T-helper 17 cell (primary cell): ENCODE measurements around the gene EPHA6. TPM values are rescaled to one million over a fixed set of nuclear protein-coding genes. Genes with fewer than 3 reads are reported as not detected.

Source experiments
- ATAC-seq: fragments of 150-1000 bp; cut with Tn5 transposase; 2 replicates; pipeline ENCODE4 v1.10.0; 2021; ENCODE audit warnings: mild to moderate bottlenecking, moderate library complexity
- DNase-seq, 3 donors: peaks; one replicate each; pipeline versions ENCODE4 v3.0.0 to v3.0.0-alpha.2; 2020 to 2021
- H3K9me3 ChIP-seq: one replicate; pipeline ENCODE4 v1.7.0; 2013; ENCODE audit warnings: low read length, mild to moderate bottlenecking; ENCODE audit not compliant: control insufficient read depth, poor library complexity, severe bottlenecking
- H3K27ac Mint-ChIP-seq: one replicate; pipeline ENCODE4 v1.8.0; 2022; ENCODE audit warnings: mild to moderate bottlenecking, moderate library complexity, mixed read lengths
- H3K27me3 Mint-ChIP-seq: one replicate; pipeline ENCODE4 v1.8.0; 2022; ENCODE audit warnings: mixed read lengths
- H3K36me3 Mint-ChIP-seq: one replicate; pipeline ENCODE4 v1.8.0; 2022; ENCODE audit warnings: low read depth, mixed read lengths
- H3K4me1 Mint-ChIP-seq: one replicate; pipeline ENCODE4 v1.8.0; 2022; ENCODE audit warnings: mild to moderate bottlenecking, mixed read lengths
- H3K4me3 Mint-ChIP-seq: one replicate; pipeline ENCODE4 v1.8.0; 2022; ENCODE audit warnings: mild to moderate bottlenecking, moderate library complexity, mixed read lengths
- total RNA-seq, 4 donors: library from RNA in 2 of 4; stranded (reverse) in 2 of 4; gene quantifications; one replicate each; pipeline ENCODE4 v1.2.3 and lab custom pipeline; 2022 to 2026

Gene EPHA6
- total RNA-seq, 2 donors from 2014 or later: not detected

DNA sequence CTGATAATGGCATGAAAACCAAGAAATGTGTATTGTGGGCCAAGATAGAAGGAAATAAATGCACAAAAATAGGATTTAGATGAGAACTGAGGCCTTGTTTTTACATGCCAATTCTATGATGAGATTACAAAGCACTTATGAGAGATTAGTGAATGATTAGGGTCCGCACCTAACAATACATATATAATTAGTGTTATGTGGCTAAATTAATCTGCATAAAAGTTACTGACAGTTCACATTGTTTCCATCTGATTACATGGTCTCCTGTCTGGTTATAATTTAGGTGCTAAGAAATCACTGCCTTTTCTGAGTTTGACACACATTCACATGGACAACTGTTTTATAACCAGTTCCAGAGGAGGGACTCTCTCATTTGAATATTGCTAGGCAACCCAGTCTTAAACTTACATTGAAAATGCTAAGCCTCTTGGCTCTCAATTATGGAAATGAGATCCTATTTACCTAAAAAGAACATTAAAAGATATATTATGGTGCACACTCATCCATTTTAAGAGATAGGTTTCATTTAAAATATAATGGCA lies 833.1 kb downstream of the EPHA6 start:
- H3K4me1 Mint-ChIP-seq: no peaks in the 10 kb centered on the region
- peaks cover 5% of the 10 kb centered on the region for H3K27me3 Mint-ChIP-seq
- H3K9me3 ChIP-seq: no peaks in the 10 kb centered on the region
- H3K4me3 Mint-ChIP-seq: no peak overlapping the region
- no peaks in the 10 kb centered on the region for H3K36me3 Mint-ChIP-seq
- DNase-seq (no peak), ATAC-seq (no peak)
- no peak overlapping the region for H3K27ac Mint-ChIP-seq

DNA sequence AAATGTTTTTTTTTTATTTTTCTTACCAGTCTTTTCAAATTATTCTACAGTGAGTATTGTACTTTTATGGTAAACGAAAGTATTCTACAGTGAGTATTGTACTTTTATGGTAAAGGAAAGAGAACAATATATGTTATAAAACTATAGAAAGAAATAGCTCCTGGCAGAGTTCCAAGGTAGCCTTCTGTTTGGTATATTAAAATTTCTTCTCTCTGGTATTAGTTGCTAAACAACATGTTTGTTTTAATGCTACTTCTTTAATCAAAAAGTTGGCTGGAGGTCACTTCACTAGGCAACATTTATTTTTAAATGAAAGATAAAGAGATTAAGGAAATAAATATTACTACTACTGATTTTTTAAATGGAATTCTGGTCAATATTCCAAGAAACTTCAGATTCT lies 841.6 kb downstream of the EPHA6 start:
- Mint-ChIP-seq H3K27me3 (peaks cover 5% of the 10 kb centered on the region), H3K27ac (no peak overlapping the region), H3K36me3 (no peaks in the 10 kb centered on the region), H3K4me1 (no peaks in the 10 kb centered on the region), H3K4me3 (no peak overlapping the region)
- H3K9me3 ChIP-seq: no peaks in the 10 kb centered on the region
- DNase-seq (no peak), ATAC-seq (no peak)

DNA sequence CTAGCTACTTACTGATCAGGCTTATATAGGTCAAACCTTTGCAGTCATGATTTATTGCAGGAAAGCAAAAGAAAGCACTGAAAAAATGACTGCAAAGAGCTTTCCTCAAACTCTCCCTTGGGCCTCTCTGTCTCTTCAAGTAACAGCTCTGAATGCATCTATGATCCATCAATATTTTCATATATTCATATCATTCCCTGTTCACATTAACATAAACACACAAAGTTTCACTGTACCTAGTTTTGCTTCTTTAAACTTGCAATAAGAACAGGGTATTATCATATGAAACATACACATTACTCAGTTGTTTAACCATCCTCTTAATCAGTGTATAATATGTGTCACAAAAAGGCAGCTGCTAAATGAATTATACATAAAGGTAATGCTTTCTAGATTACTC lies 842.2 kb downstream of the EPHA6 start:
- Mint-ChIP-seq H3K27ac (no peak overlapping the region), H3K36me3 (no peaks in the 10 kb centered on the region), H3K4me1 (no peaks in the 10 kb centered on the region), H3K27me3 (peaks cover 5% of the 10 kb centered on the region), H3K4me3 (no peak overlapping the region)
- no peak for ATAC-seq
- DNase-seq: no peak
- H3K9me3 ChIP-seq: no peaks in the 10 kb centered on the region

DNA sequence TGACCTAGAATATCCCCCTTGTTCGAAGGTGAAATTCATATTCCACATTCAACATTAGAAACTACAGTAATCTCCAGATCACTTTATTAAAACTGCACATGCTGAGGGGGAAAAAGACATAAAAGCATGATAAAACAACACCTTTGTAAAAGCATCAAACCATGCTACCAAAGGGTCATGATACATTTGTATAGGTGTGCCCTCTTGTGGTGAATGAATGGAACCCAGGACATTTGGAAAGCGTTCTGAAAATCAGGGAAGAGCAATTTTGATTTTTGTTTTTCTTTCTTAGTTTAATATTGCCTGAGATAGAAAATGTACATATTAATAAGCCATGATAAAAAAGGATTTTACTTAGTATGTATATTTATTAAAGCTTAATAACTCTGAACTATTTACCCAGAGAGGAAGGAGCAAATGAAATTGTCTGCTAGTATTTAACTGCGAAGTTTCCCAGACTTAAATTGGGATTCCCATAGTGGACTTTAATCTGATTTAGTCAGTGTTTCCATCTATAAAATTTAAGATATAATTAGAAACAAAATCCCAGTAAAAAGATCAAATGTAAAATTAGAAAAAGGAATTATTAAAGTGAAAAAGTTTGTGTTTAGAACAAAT lies 844.4 kb downstream of the EPHA6 start:
- Mint-ChIP-seq H3K4me3 (no peak overlapping the region), H3K36me3 (no peaks in the 10 kb centered on the region), H3K27me3 (peaks cover 5% of the 10 kb centered on the region), H3K27ac (no peak overlapping the region), H3K4me1 (no peaks in the 10 kb centered on the region)
- ATAC-seq (no peak), DNase-seq (no peak)
- H3K9me3 ChIP-seq: no peaks in the 10 kb centered on the region

DNA sequence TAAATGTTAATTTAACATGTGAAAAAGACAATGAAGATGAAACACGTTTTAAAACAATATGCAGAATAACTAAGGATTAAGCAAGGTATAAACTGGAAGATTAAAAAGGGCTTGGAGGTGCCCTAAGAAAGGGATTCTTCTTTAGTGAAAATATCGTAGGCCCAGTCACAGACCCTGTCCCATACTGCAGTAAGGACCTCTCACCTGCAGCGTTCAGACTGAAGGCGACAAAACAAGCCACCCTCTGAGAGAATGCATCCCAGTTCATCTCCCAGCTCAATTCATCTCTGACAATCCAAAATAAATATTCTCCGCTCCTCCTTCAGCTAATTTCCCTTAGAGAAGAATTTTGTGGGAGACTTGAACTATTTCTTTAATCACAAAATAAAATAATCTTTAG lies 847.9 kb downstream of the EPHA6 start:
- no peak overlapping the region for H3K27ac Mint-ChIP-seq
- H3K9me3 ChIP-seq: peaks cover 2% of the 10 kb centered on the region
- H3K36me3 Mint-ChIP-seq: no peaks in the 10 kb centered on the region
- peaks cover 15% of the 10 kb centered on the region for H3K27me3 Mint-ChIP-seq
- ATAC-seq: no peak
- H3K4me1 Mint-ChIP-seq: no peaks in the 10 kb centered on the region
- no peak for DNase-seq
- no peak overlapping the region for H3K4me3 Mint-ChIP-seq

DNA sequence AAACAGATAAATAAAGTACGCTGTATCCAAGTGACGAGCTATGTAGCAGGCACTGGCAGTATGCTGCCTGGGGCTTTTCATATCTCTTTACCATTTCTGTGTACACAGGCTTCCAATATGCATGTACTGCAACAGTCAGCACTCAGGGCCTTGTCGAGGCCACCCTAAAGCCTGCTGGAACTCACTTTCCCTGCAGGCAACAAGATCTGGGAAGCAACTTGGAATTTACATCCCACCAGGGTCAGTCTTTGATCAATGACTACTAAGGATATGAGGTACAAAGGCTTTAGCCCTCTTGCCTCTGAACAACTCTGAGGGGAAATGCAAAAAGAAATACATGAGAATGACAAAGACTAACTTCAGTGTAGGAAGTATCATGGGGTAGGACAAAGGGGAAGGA lies 848.4 kb downstream of the EPHA6 start:
- ATAC-seq: no peak
- no peaks in the 10 kb centered on the region for H3K4me1 Mint-ChIP-seq
- H3K4me3 Mint-ChIP-seq: no peak overlapping the region

DNA sequence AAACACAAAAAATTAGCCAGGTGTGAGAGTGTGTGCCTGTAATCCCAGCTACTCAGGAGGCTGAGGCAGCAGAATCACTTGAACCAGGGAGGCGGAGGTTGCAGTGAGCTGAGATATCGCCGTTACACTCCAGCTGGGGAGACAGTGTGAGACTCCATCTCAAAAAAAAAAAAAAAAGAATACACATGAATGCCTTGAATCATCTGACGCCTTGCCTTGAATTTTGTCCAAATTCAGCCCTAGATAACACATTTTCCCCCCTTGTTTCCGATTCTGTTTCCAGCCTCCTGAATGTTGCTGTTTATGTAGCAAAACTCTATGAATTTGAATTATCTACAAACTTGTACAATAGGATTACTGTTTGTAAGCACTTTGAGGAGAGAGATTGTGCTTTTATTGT lies 851.5 kb downstream of the EPHA6 start:
- H3K4me1 Mint-ChIP-seq: no peaks in the 10 kb centered on the region
- H3K9me3 ChIP-seq: peaks cover 2% of the 10 kb centered on the region
- no peak overlapping the region for H3K4me3 Mint-ChIP-seq
- ATAC-seq (no peak), DNase-seq (no peak)
- peaks cover 10% of the 10 kb centered on the region for H3K27me3 Mint-ChIP-seq
- no peak overlapping the region for H3K27ac Mint-ChIP-seq
- no peaks in the 10 kb centered on the region for H3K36me3 Mint-ChIP-seq

More for the DNA sequence above, 848.4 kb downstream of the EPHA6 start:
- Mint-ChIP-seq H3K36me3 (no peaks in the 10 kb centered on the region), H3K27ac (no peak overlapping the region), H3K27me3 (peaks cover 12% of the 10 kb centered on the region)
- peaks cover 2% of the 10 kb centered on the region for H3K9me3 ChIP-seq
- DNase-seq: no peak

DNA sequence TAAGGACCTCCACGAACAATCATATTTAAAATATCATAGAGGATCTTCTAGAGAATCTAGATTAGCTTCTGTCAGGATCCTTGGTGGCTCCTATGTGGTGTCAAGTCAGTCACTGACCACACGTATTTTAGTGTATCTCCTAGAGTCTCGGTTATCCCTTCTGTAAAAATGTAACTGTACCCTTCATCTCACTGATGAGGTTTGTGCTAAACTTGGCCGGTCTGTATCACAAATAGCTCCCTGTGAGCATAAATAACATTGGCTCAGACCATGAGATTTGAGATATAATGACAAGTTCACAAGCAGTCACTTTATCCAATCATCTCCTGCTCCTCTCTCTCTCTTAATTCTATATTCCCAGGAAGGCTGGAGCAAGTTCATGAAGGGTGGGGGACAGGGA lies 856.6 kb downstream of the EPHA6 start:
- no peak overlapping the region for H3K4me3 Mint-ChIP-seq
- H3K27ac Mint-ChIP-seq: no peak overlapping the region
- H3K27me3 Mint-ChIP-seq: peaks cover 14% of the 10 kb centered on the region
- DNase-seq (no peak), ATAC-seq (no peak)
- no peaks in the 10 kb centered on the region for H3K36me3 Mint-ChIP-seq
- H3K9me3 ChIP-seq: peaks cover 2% of the 10 kb centered on the region
- no peaks in the 10 kb centered on the region for H3K4me1 Mint-ChIP-seq

DNA sequence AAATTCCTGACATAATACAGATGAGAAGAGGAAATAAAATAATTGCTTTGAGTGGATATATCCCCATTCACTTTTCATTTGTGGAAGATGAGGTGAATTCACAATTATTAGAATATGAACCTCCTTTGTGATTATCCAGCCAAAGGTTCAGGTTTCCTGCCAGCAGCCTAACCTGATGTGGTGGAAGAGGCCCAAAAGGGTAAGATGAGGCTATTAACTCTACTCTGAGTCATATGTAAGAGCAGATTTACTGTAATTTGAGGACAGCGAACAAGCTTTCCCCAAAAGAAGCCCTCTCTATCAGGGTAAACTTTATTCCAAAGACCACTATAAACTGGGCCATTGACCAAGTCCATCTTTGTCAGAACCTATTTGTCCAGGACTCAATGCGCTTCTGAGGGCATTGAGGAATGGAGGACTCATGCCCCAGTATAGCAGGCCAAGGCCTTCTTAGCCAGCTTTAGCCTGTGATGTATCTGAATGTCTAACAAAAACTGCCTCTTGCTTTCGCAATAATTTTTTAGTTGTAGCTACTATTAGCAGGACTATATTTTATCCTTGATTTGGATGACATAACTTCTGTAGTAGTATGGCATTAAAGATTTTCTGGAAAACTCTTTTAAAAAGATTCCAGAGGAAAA lies 859.1 kb downstream of the EPHA6 start:
- ATAC-seq (no peak), DNase-seq (no peak)
- peaks cover 2% of the 10 kb centered on the region for H3K4me1 Mint-ChIP-seq
- no peaks in the 10 kb centered on the region for H3K9me3 ChIP-seq
- no peak overlapping the region for H3K4me3 Mint-ChIP-seq
- peaks cover 10% of the 10 kb centered on the region for H3K27me3 Mint-ChIP-seq
- H3K36me3 Mint-ChIP-seq: no peaks in the 10 kb centered on the region
- no peak overlapping the region for H3K27ac Mint-ChIP-seq

DNA sequence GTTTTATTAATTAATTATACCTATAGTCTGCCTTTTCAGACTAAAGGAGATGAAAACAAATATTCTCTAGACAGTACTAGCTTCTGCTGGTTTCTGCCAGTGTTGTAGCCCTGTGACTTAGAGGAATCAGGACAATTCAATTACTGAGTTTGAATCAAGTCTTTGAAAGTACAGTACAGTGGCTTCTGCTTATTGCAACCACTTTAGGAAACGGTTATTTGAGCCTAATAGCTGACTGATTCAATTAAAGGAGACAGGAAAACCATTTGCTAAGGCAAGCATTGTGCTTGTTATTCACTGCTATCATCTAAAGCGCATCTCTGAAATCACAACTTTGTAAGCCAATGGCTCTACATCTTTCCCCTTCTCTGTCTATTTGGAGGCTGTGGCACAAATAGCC lies 860.1 kb downstream of the EPHA6 start:
- H3K27ac Mint-ChIP-seq: no peak overlapping the region
- no peaks in the 10 kb centered on the region for H3K36me3 Mint-ChIP-seq
- DNase-seq (no peak), ATAC-seq (no peak)
- peaks cover 10% of the 10 kb centered on the region for H3K27me3 Mint-ChIP-seq
- peaks cover 2% of the 10 kb centered on the region for H3K4me1 Mint-ChIP-seq
- no peaks in the 10 kb centered on the region for H3K9me3 ChIP-seq
- no peak overlapping the region for H3K4me3 Mint-ChIP-seq

DNA sequence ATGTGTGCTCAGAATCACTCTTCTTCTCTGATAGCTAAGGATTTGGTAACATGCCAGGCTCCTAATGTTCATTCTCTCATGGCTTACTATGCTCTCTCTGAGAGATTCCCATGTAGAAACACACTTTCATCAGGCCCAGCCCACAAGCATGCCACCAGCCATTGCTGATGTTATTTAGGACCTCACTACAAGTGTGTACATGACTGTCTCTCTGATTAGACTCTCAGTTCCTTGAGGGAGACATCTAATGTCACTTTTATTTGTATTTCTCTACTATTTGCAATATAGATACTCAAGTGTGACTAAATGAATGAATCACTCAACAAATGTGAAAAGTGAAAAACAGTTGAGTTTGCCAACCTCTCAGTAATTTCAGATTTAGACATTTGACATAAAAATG lies 865.8 kb downstream of the EPHA6 start:
- Mint-ChIP-seq H3K27me3 (peaks cover 20% of the 10 kb centered on the region), H3K27ac (no peak overlapping the region), H3K36me3 (no peaks in the 10 kb centered on the region), H3K4me3 (no peak overlapping the region), H3K4me1 (peaks cover 2% of the 10 kb centered on the region)
- no peak for ATAC-seq
- no peaks in the 10 kb centered on the region for H3K9me3 ChIP-seq
- DNase-seq: no peak

DNA sequence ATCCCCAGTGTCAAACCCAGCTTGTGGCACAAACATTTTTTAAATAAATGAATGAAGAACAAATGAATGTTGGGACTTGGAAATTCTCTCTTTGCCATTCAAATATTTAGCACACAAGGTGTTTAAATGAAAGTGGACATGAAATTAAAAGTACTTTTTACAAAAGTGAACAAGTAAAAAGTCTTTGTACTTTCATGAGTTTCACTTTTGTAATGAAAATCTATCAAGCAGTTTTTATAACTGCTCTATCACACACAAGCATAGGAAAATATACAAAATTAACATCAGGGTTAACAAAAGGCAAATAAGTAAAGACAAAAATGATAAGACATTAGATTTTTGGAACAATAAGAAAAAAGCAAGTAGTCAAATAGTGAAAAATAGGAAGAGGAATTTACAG lies 866.3 kb downstream of the EPHA6 start:
- ATAC-seq (no peak), DNase-seq (no peak)
- Mint-ChIP-seq H3K27ac (no peak overlapping the region), H3K4me1 (peaks cover 2% of the 10 kb centered on the region), H3K4me3 (no peak overlapping the region), H3K27me3 (peaks cover 18% of the 10 kb centered on the region), H3K36me3 (no peaks in the 10 kb centered on the region)
- no peaks in the 10 kb centered on the region for H3K9me3 ChIP-seq

DNA sequence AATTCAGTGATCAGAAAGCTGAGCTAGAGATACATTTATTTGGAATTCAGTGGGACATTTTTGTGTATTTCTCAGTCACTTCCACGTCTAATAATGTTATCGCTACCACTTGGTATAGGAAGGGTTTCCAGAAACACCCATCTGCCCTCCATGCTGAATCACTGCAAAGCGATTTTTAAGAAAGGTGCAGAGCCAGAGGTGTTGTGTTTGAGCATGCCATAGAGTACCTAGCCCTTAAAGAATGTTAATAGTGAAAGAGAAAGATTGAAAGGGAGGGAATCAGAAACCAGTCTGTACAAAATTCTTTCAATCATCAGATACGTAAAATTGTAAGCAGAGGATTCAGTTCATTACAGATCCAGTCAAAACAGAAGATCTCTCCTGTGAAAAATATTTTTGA lies 870.1 kb downstream of the EPHA6 start:
- no peaks in the 10 kb centered on the region for H3K9me3 ChIP-seq
- H3K27ac Mint-ChIP-seq: no peak overlapping the region
- ATAC-seq: no peak
- no peak overlapping the region for H3K4me3 Mint-ChIP-seq
- no peak for DNase-seq
- H3K36me3 Mint-ChIP-seq: no peaks in the 10 kb centered on the region
- no peaks in the 10 kb centered on the region for H3K4me1 Mint-ChIP-seq
- H3K27me3 Mint-ChIP-seq: peaks cover 14% of the 10 kb centered on the region

DNA sequence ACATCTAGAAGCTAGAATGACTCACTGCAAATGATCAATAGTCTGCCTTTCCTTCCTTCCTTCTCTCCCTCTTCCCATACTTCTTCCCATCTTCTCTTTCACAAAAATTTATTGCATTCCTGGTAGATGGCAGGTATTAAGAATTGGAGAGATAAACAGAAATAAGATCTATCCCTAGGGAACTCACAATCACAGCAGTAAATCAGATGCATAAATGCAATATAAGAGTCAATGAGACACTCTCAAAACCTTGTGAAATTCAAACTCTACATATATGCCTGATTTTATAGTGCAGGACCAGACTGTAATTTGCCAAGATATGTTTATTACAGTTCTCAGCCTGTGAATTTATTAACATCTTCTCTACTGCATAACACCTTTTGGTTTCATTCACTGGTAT lies 871.9 kb downstream of the EPHA6 start:
- no peak overlapping the region for H3K4me3 Mint-ChIP-seq
- H3K36me3 Mint-ChIP-seq: no peaks in the 10 kb centered on the region
- ATAC-seq (no peak), DNase-seq (no peak)
- no peaks in the 10 kb centered on the region for H3K4me1 Mint-ChIP-seq
- H3K27ac Mint-ChIP-seq: no peak overlapping the region
- H3K27me3 Mint-ChIP-seq: peaks cover 9% of the 10 kb centered on the region
- H3K9me3 ChIP-seq: no peaks in the 10 kb centered on the region
